Right lobe of liver (tissue), 4 donors: ENCODE data around the gene FBXO44.

Experiments
- CTCF ChIP-seq, 4 donors: fragments of 200-600 bp in 3 of 4; fragments of 450-650 bp in 1 of 4; IDR thresholded peaks; one replicate each; pipeline versions ENCODE4 v1.5.1 to v1.8.0; 2016 to 2022; ENCODE audit warnings: antibody characterized with exemption in 4 of 4, mild to moderate bottlenecking in 2 of 4
- POLR2A ChIP-seq: fragments of 450-650 bp; IDR thresholded peaks from one replicate; pipeline ENCODE4 v1.6.1; 2017; ENCODE audit warnings: antibody characterized with exemption, mild to moderate bottlenecking
- donor health status: DM: no; HTN: no; CAD: no.
- donor health status: DM: no; HTN: no; CAD: no.
- donor health status: DM: no; HTN: yes; CAD: no.

GRCh38 chr1:11641776-11642305 lies 12.8 kb upstream of the FBXO44 start:
- TF ChIP-seq CTCF (IDR thresholded peaks at IDR 0.05) (no peak), POLR2A (no peak)
